ENCODE measurements around the gene SH3PXD2A. TPM values are rescaled to one million over a fixed set of nuclear protein-coding genes. Genes with fewer than 3 reads are reported as not detected.
A peak's percentile ranks its signal among the peaks of the same experiment; 100 is the strongest.
"Not testable (repeated sequence)": the region's sequence is repeated elsewhere in the genome, so short reads cannot be mapped to it uniquely, and the experiment has no call there.

Gene SH3PXD2A
- total and polyA plus RNA-seq, 3 experiments from 2014 or later, result 0.48 to 8.0 (median 7.7) TPM

DNA sequence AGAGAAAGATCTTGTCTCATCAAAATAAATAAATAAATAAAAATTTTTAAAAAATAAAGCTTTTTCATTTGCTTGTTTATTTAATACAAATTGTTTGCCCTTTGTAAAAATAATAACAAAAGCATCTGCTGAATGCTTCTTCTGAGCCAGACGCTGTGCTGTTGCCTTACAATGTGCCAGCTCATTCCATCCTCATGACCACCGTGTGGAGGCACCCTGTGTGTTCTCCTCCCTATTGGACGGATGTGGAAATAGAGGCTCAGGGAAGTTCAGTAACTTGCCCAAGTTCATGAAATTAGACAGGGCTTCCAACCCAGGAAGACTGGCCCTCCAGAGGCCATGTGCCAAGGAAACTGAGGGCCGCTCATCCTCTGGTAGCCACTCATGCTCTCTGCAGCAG, 120.6 kb downstream of the SH3PXD2A start:
- no peaks in the 10 kb centered on the region for H3K36me3 Mint-ChIP-seq
- Histone ChIP-seq H3K4me3 (ENCODE audit: low read length) (no peak overlapping the region), H3K27ac (ENCODE audit: low read depth, low read length) (no peak overlapping the region), H3K27me3 (ENCODE audit: insufficient read depth, low read length, poor library complexity, severe bottlenecking) (no peaks in the 10 kb centered on the region), H3K36me3 (ENCODE audit: insufficient read depth, low read length) (no peaks in the 10 kb centered on the region), H3K9me3 (ENCODE audit: low read length) (no peaks in the 10 kb centered on the region), H3K4me1 (ENCODE audit: insufficient read depth, low read length) (no peaks in the 10 kb centered on the region)
- H3K27me3 Mint-ChIP-seq, result peaks cover 0 to 5% of the 10 kb centered on the region in 2 donors
- DNase-seq, result no peak
- H3K4me3 Mint-ChIP-seq, result no peak overlapping the region
- no peaks in the 10 kb centered on the region for H3K4me1 Mint-ChIP-seq
- CTCF ChIA-PET, result interaction anchor here (1.3 kb wide), 1 partner anchor 14 kb away, joined by 3 read pairs; no protein-coding TSS in a partner anchor
- H3K27ac Mint-ChIP-seq, result no peak overlapping the region
- POLR2A ChIA-PET, result no interaction called here
- H3K9me3 Mint-ChIP-seq, result no peaks in the 10 kb centered on the region

DNA sequence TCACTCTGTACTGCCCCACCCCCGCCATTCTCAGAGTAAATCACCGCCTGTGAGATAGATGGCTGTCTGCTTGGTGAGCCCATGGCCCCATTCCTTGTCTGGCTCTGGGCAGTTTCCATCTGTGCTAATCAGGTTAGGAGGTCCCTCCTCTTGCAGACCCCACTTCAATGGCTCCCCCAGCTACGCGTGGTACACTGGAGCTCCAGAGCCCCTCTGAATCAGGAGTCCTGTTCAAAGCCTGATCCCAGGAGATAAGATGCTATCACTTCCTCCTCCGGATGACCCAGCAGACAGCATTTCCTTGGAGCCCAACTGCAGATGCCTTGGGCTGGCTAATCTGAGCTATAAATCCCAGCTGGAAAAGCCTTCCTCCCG, 122.3 kb downstream of the SH3PXD2A start:
- Histone ChIP-seq H3K9me3 (ENCODE audit: low read length) (no peaks in the 10 kb centered on the region), H3K4me1 (ENCODE audit: insufficient read depth, low read length) (no peaks in the 10 kb centered on the region), H3K36me3 (ENCODE audit: insufficient read depth, low read length) (no peaks in the 10 kb centered on the region), H3K27me3 (ENCODE audit: insufficient read depth, low read length, poor library complexity, severe bottlenecking) (no peaks in the 10 kb centered on the region), H3K27ac (ENCODE audit: low read depth, low read length) (no peak overlapping the region), H3K4me3 (ENCODE audit: low read length) (no peak overlapping the region)
- H3K4me3 Mint-ChIP-seq, result no peak overlapping the region
- H3K27ac Mint-ChIP-seq, result peak overlapping the region in 1 of 8 donors; percentile 47
- no peak for DNase-seq
- no peaks in the 10 kb centered on the region for H3K4me1 Mint-ChIP-seq
- no peaks in the 10 kb centered on the region for H3K36me3 Mint-ChIP-seq
- ChIA-PET POLR2A (no interaction called here), CTCF (no interaction called here)
- H3K27me3 Mint-ChIP-seq, result peaks cover 0 to 5% of the 10 kb centered on the region in 2 donors
- no peaks in the 10 kb centered on the region for H3K9me3 Mint-ChIP-seq

- ChIA-PET POLR2A (no interaction called here), CTCF (interaction anchor here (1.0 kb wide), 1 partner anchor 20 kb away, joined by 3 read pairs; no protein-coding TSS in a partner anchor)
- Mint-ChIP-seq H3K4me3 (no peak overlapping the region), H3K9me3 (no peaks in the 10 kb centered on the region), H3K27me3 (peaks cover 0 to 5% of the 10 kb centered on the region in 2 donors), H3K27ac (peak overlapping the region in 1 of 8 donors; percentile 63), H3K36me3 (no peaks in the 10 kb centered on the region), H3K4me1 (no peaks in the 10 kb centered on the region)
- Histone ChIP-seq H3K4me1 (ENCODE audit: insufficient read depth, low read length) (no peaks in the 10 kb centered on the region), H3K27me3 (ENCODE audit: insufficient read depth, low read length, poor library complexity, severe bottlenecking) (no peaks in the 10 kb centered on the region), H3K36me3 (ENCODE audit: insufficient read depth, low read length) (no peaks in the 10 kb centered on the region), H3K27ac (ENCODE audit: low read depth, low read length) (no peak overlapping the region), H3K9me3 (ENCODE audit: low read length) (no peaks in the 10 kb centered on the region), H3K4me3 (ENCODE audit: low read length) (no peak overlapping the region)
- DNase-seq, result no peak
Observed at GRCh38 chr10:103732339-103733044, 122.9 kb downstream of the SH3PXD2A start.

GRCh38 chr10:103731609-103732270, 123.6 kb downstream of the SH3PXD2A start:
- no peak overlapping the region for H3K4me3 ChIP-seq (ENCODE audit: low read length)
- no peaks in the 10 kb centered on the region for H3K36me3 Mint-ChIP-seq
- CTCF ChIA-PET, result interaction anchor here (1.0 kb wide), 1 partner anchor 19 kb away, joined by 3 read pairs; no protein-coding TSS in a partner anchor
- H3K27me3 Mint-ChIP-seq, result peaks cover 0 to 5% of the 10 kb centered on the region in 2 donors
- no peaks in the 10 kb centered on the region for H3K9me3 ChIP-seq (ENCODE audit: low read length)
- H3K9me3 Mint-ChIP-seq, result no peaks in the 10 kb centered on the region
- DNase-seq, result no peak
- no peak overlapping the region for H3K27ac ChIP-seq (ENCODE audit: low read depth, low read length)
- POLR2A ChIA-PET, result no interaction called here
- H3K4me1 ChIP-seq (ENCODE audit: insufficient read depth, low read length), result no peaks in the 10 kb centered on the region
- H3K36me3 ChIP-seq (ENCODE audit: insufficient read depth, low read length), result no peaks in the 10 kb centered on the region
- no peak overlapping the region for H3K27ac Mint-ChIP-seq
- no peak overlapping the region for H3K4me3 Mint-ChIP-seq
- H3K27me3 ChIP-seq (ENCODE audit: insufficient read depth, low read length, poor library complexity, severe bottlenecking), result no peaks in the 10 kb centered on the region
- H3K4me1 Mint-ChIP-seq, result no peaks in the 10 kb centered on the region

DNA sequence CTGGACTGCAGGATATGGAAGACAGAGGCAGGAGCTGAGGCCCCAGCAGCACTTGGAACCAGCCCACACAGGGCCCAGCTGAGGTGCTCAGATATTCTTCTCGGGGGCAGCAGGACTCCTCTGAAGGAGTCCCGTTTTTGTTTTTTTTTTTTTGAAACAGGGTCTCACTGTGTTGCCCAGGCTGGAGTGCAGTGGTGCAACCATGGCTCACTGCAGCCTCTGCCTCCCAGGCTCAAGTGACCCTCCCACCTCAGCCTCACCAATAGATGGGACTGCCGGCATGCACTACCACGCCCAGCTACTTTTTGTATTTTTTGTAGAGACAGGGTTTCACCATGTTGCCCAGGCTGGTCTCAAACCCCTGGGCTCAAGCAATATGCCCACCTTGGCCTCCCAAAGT, 124.3 kb downstream of the SH3PXD2A start:
- H3K4me3 Mint-ChIP-seq; H3K4me1 Mint-ChIP-seq; H3K4me3 ChIP-seq (ENCODE audit: low read length); H3K9me3 Mint-ChIP-seq; H3K4me1 ChIP-seq (ENCODE audit: insufficient read depth, low read length); H3K36me3 Mint-ChIP-seq; H3K9me3 ChIP-seq (ENCODE audit: low read length); POLR2A ChIA-PET; H3K27ac Mint-ChIP-seq; H3K27me3 ChIP-seq (ENCODE audit: insufficient read depth, low read length, poor library complexity, severe bottlenecking); H3K27me3 Mint-ChIP-seq; H3K36me3 ChIP-seq (ENCODE audit: insufficient read depth, low read length); CTCF ChIA-PET; H3K27ac ChIP-seq (ENCODE audit: low read depth, low read length); DNase-seq: not testable (repeated sequence)

- POLR2A ChIA-PET, result no interaction called here
- H3K4me3 ChIP-seq (ENCODE audit: low read length), result no peak overlapping the region
Observed at GRCh38 chr10:103729851-103730250, 125.5 kb downstream of the SH3PXD2A start.

GRCh38 chr10:103727991-103728689, 127.2 kb downstream of the SH3PXD2A start:
- H3K4me3 Mint-ChIP-seq, result no peak overlapping the region
- ChIA-PET CTCF (interaction anchor here (1.0 to 3.5 kb wide), 2 partner anchors 15 to 27 kb away, joined by 3 to 22 read pairs; no protein-coding TSS in a partner anchor), POLR2A (no interaction called here)
- Histone ChIP-seq H3K27ac (ENCODE audit: low read depth, low read length) (no peak overlapping the region), H3K4me3 (ENCODE audit: low read length) (no peak overlapping the region), H3K9me3 (ENCODE audit: low read length) (no peaks in the 10 kb centered on the region), H3K36me3 (ENCODE audit: insufficient read depth, low read length) (no peaks in the 10 kb centered on the region), H3K4me1 (ENCODE audit: insufficient read depth, low read length) (no peaks in the 10 kb centered on the region), H3K27me3 (ENCODE audit: insufficient read depth, low read length, poor library complexity, severe bottlenecking) (no peaks in the 10 kb centered on the region)
- H3K27me3 Mint-ChIP-seq, result peaks cover 0 to 4% of the 10 kb centered on the region in 2 donors
- no peaks in the 10 kb centered on the region for H3K9me3 Mint-ChIP-seq
- DNase-seq, result no peak
- H3K36me3 Mint-ChIP-seq, result no peaks in the 10 kb centered on the region
- peak overlapping the region in 2 of 8 donors; percentile 4 to 48 for H3K27ac Mint-ChIP-seq
- no peaks in the 10 kb centered on the region for H3K4me1 Mint-ChIP-seq

More at GRCh38 chr10:103729851-103730250, 125.5 kb downstream of the SH3PXD2A start:
- Histone ChIP-seq H3K4me1 (ENCODE audit: insufficient read depth, low read length) (no peaks in the 10 kb centered on the region), H3K9me3 (ENCODE audit: low read length) (no peaks in the 10 kb centered on the region), H3K27ac (ENCODE audit: low read depth, low read length) (no peak overlapping the region), H3K36me3 (ENCODE audit: insufficient read depth, low read length) (no peaks in the 10 kb centered on the region), H3K27me3 (ENCODE audit: insufficient read depth, low read length, poor library complexity, severe bottlenecking) (no peaks in the 10 kb centered on the region)
- Mint-ChIP-seq H3K36me3 (no peaks in the 10 kb centered on the region), H3K27me3 (peaks cover 0 to 3% of the 10 kb centered on the region in 2 donors), H3K4me3 (no peak overlapping the region), H3K4me1 (no peaks in the 10 kb centered on the region), H3K9me3 (no peaks in the 10 kb centered on the region), H3K27ac (no peak overlapping the region)
- CTCF ChIA-PET, result interaction anchor here (1.1 to 3.5 kb wide), 4 partner anchors 11 to 122 kb away, joined by 3 to 22 read pairs (median 3); no protein-coding TSS in a partner anchor
- DNase-seq, result no peak

DNA sequence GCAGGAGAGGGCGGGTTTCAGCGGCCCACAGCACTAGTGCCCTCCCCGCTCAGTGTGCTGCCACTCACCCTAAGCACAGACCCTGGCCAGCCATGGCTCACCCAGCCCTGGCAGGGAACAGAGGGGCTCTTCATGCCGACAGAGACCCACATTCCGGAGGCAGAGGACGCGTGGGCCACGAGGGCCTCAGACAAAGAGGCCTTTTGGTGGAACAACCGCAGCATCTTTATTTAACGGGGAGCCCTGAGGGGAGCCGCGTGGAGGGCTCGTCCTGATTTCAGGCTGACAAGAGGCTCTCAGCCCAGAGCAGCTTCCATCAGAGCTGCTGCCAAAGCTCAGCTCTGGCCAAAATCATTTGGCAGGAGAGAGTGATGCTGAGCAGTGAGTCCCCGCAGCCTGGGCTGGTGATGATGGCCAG, 127.8 kb downstream of the SH3PXD2A start:
- Histone ChIP-seq H3K4me3 (ENCODE audit: low read length) (no peak overlapping the region), H3K27ac (ENCODE audit: low read depth, low read length) (no peak overlapping the region), H3K36me3 (ENCODE audit: insufficient read depth, low read length) (no peaks in the 10 kb centered on the region), H3K4me1 (ENCODE audit: insufficient read depth, low read length) (no peaks in the 10 kb centered on the region), H3K9me3 (ENCODE audit: low read length) (no peaks in the 10 kb centered on the region), H3K27me3 (ENCODE audit: insufficient read depth, low read length, poor library complexity, severe bottlenecking) (no peaks in the 10 kb centered on the region)
- no peak overlapping the region for H3K4me3 Mint-ChIP-seq
- ChIA-PET CTCF (interaction anchor here (3.5 kb wide), 1 partner anchor 14 kb away, joined by 22 read pairs; no protein-coding TSS in a partner anchor), POLR2A (no interaction called here)
- H3K36me3 Mint-ChIP-seq, result no peaks in the 10 kb centered on the region
- H3K9me3 Mint-ChIP-seq, result no peaks in the 10 kb centered on the region
- DNase-seq, result no peak
- H3K27me3 Mint-ChIP-seq, result peaks cover 0 to 4% of the 10 kb centered on the region in 2 donors
- H3K27ac Mint-ChIP-seq, result no peak overlapping the region
- H3K4me1 Mint-ChIP-seq, result no peaks in the 10 kb centered on the region

Data from CD8-positive, alpha-beta memory T cell (primary cell).